DMS53 (cell line): Measurements from ENCODE around the gene MED25.

ENCODE experiments used
- DNase-seq: peaks from one replicate; lab custom pipeline; 2025; lab: John Stamatoyannopoulos, UW

MED25 gene

DNA sequence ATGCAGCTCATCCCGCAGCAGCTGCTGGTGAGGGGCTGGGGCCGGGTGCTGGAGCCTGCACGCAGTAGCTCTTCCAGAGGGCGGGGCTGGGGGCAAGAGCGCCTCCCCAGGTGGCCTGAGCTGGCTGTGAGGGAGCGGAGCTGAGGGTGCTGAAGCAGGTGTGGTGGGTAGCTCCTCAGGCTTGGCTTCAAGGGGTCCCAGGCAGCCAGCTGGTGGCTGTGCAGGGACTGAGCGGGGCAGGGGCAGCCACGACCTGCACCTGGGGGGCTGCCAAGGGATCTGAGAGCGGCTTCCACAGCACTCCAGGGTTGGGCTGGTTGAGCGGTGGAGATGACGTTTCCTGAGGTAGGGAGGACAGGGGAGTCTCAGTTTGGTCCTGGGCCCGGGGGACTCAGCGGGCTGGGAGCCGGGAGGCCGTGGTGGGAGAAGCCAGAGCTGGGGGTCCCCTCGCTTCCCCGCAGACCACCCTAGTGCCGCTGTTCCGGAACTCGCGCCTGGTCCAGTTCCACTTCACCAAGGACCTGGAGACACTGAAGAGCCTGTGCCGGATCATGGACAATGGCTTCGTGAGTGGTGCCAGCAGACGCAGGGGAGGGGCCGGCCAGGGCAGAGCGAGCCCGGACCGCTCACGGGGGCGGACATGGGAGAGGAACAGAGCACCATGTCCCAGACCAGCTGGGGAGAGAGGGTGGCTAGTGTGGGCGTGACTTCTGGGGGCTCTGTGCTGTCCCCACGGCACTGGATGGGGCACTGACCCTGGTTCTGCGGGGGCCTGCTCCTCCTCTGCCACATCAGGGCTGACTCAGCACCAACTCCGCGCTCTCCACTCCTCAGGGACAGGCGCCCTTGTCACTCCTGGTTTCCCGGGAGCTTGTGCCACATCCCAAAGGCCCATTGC is 40.2 kb downstream of the MED25 start:
- DNase-seq, result peak; percentile 35

DNA sequence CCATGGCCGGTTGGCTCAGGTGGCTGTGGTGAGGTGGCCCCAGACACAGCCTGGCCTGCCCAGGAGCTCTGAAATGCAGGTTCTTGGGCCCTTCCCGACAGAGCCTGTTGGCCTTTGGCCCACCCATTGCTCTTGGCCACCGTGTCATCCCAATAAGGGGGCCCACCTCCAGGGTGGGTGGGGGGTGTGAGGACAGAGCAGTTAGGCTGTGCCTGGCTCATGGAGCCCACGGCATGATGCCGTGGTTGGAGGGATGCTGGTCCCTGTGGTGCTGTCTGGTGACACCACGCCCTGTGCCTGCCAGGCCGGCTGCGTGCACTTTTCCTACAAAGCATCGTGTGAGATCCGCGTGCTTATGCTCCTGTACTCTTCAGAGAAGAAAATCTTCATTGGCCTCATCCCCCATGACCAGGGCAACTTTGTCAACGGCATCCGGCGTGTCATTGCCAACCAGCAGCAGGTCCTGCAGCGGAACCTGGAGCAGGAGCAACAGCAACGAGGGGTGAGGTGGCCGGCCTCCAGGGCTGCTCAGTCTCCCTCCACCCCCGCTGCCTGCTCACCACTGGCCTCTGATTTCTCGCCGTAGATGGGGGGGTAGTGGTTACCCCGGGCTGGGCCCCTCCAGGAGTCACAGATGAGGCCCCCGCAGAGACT is 41.7 kb downstream of the MED25 start:
- DNase-seq, result peak; percentile 16

DNA sequence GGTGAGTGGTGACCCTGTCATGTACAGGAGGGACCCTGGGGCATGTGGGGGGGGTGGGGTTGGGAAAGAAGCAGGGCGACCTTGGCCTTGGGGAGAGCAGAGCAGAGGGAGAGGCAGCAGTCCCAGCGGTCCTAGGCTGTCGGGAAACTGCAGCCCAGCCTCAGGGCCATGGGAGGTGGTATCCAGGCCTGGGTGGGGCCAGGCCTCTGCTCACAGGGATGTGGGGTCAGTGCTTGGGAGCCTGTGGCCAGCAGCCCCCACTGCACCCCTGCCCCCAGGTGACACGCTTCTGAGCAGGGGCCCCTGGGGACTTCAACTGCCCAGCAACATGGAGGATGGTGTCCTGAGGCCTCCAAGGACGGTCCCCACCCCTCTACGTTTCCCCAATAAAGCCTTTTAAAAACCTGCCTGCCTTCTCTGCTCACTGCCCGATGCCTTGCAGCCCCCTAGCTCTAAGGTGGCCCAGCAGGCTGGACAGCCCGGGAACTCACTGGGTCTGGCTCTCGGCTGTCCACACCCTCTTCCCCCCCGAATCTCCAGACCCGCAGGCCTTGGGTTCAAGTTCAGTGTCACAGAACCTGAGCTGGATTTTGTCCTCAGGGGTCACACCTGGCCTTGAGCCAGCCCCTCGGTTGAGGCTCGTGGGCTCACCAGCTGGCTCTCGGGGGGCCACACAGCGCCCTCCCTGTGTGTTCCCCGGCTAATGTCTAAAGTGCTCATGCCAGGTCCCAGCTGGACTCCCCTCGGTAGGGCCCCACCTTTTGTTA is 42.4 kb downstream of the MED25 start:
- no peak for DNase-seq

DNA sequence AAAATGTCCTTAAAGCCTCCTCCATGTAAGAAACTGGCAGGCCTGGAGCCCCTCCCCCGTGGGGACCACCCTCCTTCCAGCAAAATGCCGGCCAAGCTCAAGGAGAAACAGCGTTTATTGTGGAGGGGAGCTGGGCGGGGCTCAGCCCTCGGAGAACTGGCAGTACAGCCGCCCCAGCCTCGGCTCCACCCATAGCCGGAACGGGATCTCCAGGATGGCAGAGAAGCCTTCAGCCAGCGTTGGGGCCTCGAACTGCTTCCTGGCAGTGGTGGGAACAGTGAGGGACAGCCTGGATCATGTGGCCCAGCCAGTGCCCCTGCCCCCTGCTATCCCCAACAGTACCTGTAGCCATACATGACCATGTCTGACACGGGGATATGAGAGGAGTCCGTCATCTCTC is 43.0 kb downstream of the MED25 start:
- peak; percentile 22 for DNase-seq

DNA sequence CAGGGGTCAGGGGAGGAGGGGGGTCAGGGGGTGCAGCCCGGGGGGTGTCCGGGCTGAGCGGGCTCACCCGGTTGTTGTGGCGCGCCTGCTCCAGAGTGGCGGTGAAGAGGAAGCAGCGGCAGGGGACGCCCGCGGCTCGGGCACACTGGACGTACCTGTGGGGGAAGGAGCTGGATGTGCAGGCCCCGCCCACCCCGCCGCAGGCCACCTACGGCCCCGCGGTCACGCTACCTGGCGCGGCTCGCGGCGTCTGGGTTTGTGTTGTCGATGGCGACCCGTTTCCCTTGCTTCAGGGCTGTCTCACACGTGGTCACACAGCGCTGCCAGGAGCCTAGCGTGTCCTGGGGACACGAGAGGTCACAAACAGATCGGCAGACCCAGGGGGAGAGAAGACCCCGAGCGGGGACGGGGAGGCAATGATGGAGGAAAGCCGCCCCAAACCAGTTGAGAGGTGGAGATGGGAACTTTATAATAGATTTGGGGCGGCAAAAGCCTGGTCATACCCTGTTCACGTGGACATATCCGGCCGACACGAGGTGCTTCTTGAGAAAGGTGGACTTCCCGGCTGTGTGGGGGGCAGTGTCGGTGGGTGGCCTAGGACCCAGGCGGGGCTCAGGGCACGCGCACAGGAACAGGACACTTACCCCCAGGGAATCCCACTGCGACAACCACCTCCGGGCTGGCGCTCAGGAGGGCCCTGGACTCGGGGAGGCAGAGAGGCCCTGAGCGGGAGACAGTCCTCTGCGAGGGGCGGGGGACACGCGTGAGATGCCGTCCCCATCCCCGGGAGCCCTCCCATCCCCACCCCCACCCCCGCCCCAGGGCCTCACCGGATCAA is 43.7 kb downstream of the MED25 start:
- peak; percentile 43 for DNase-seq

DNA sequence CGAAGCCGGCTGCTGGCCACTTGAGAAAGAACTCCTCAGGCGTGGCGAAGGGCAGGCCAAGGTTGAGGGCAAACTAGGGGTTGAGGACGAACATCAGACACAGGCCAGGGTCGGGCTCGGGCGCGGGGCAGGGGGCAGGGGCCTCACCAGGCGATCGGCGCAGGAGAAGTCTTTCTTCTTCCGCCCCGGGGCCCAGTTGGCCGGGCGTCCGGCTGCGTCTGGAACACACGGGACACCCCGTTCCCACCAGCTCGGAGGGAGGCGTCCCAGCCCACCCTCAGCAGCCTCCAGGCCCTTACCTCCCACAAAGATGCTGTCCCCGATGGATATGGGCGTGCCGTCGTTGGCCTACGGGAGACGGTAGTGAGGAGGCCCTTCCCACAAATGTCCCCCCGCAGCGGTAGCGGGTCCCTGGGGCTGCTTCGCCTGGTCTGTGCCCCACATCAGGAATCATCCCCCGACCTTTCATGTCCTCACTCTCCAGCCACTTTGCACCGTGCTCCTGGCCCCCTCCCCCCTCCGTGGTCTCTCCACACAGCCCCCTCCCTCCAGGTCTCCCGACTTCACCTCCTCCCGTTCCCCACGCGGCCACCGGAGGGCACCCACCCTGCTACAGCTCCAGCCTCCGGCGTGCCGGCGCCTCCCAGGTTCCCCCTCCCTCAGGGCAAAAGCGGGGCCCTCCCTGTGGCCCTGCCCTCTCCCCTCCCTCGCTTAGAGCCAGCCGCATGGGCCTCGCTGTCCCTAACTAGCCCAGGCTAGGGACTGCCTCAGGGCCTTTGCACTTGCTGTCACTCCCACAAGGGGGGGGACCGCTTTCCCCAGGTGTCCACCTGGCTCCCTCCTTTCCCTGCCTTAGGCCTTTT is 44.5 kb downstream of the MED25 start:
- peak; percentile 42 for DNase-seq

DNA sequence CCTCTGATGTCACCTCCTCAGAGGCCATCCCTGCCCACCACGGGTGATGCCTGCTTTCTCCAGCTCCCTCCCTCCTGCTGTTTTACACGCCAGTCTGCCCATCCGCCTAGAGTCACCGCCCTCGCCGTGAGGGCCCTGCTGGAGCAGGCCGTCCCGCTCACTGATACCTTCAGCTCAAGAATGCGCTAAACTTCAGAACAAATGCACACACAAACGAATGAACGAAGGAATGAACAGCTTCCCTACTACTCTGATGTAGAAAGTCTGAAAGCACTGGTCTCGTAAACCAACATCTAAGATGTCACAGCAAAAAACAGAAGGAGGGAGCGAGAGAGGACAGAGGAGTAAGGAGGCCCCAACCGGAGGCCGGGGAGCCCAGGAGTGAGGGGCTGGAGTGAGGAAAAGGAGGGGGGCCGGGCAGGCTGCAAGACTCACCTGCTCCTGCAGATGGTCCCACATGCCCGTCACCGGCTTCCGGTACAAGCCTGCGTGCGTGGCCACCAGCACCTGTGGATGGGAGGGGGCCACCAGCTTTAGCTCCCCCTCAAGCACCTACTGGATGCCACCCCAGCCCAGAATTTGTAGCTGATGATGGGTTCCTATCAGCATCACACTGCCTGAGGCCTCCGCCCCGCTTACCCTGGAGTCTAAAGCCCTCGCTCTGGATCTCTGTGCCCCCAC is 45.3 kb downstream of the MED25 start:
- no peak for DNase-seq

DNA sequence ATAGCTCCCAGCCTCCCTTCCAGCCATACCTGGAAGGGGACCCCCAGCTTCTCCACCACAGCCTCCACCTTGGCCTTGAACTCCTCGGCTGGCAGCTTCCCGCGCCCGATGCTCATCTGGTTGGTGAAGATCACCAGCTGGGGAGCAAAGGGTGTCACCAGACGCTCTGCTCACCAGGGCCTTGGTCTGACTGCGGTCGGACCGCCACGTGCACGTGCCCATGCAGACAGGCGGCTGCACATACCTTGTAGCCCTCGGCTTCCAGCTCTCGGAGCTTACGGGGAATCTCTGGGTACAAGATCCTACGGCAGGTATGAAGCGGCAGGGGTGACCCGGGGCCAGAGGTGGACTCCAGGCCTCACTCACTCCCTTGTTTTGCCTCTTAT is 45.8 kb downstream of the MED25 start:
- no peak for DNase-seq

DNA sequence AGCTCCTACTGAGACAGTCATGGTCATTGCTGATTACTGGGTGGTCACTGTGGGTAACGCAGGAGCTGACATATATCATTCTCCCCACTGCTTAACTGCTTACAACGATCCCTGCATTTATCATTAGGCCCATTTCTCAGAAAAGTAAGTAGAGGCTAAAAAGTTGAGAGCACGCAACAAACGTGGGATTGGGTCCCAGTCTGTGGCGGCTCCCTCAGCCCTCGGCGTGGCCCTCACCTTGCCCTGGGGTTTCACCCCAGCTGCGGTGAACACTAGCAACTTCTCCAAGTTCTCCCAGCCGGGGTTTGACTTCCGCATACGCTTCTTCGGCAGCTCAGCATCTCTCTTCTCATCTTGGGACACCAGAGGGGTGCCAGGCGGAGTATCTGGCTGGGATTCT is 46.8 kb downstream of the MED25 start:
- DNase-seq, result no peak

DNA sequence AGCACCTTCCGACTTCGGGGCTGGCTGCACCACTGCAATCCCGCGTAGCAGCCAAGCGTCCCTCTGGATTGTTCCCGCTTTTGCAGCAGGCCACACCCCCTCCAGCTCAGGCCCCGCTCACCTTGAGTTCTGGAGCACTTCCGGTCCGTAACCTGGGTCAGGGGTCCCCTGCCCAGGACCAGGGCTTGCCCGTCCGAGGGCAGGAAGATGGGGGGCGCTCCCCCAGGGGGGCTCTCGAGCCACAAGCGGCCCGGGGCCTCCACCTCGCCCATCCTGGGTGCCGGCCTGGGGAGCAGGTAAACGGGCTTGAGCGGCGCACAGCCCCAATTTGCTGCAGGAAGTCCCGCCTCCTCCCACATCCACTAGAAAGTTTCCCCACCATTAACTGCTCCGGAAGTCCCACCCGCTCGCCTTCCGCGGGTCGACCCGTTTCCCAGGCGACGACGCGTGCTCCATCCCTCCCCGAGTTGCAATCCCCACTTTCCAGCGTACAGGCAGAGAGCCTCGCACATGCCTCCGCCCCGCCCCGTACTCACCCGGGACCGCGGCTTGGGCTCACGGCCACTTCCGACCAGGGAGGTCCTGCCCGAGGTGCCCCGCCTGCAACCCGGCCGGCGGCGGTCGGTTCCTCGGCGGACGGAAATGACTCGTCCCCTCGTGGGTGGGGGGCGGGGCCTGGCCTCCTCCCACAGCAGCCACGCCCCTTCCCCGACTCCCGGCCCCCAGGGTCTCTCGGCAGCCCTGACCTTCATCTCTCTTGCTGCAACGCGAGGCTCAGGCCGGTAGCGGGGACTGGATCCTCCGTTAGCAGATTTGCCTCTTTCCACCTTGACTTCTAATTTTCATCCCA is 49.1 kb downstream of the MED25 start, which contains the start of gene PNKP:
PNKP (minus strand) TSS at position 644 of the 850 bp plus-strand sequence; CDS start at position 272, 372 bp downstream.
- DNase-seq, result peak; percentile 94

DNA sequence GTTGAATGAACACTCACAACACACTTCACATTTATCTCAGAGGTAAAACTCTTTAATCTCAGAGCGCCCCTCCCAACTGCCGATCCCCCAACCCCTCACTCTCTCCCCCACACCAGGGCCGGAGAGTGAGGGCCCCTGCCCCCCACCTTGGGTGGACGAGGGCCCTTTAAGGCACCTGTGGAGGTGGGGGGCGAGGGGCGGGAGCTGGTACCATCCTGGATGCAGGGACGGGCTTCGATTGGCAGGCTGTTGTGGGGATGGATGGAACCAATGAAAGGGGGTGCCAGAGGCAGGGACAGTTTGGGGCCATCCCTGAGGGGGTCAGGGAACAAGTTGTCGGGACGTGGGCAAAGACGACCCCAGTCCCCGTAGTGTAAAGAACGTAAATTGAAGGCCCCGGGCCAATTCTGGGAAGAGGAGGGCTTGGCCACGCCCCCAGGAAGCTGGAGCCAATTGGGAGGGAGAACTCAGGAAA is 51.0 kb downstream of the MED25 start:
- no peak for DNase-seq

DNA sequence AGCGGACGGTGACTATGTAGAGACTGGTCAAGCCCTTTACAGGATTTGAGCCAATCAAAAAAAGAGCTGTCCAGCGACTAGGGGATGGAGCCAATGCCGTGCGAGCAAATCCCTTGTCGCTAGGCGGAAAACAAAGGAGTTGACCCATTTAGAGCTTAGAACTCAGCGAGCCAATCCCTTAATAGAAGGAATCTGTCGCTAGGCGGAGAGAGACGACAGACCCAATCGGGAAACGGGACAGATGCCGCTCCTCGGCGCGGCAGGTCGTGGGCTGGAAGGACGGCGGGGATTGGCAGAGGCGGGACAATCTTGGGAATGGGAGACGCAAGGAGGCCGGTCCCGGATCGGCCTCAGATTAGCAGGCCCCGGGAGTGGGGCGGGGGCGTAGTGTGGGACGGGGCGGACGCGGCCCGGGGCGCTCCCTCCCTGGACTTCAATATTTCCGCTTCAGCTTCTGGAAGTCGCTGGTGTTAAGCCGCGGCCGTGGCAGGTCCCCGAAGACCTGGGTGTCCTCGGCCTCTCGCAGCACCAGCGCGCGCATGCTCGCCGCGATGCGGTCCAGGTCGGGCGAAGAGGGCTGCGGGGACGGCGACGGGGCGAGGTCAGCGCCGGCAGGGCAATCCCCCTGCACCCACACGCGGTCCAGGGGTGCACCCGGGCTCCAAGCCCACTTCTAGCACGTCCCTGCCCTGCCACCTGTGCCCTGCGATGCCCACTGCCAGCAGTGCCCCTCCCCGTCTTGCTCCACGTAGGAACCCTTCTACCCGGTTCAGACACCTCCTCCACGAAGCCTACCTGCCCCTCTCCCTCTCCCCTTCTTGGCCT is 51.6 kb downstream of the MED25 start:
- peak; percentile 99 for DNase-seq

DNA sequence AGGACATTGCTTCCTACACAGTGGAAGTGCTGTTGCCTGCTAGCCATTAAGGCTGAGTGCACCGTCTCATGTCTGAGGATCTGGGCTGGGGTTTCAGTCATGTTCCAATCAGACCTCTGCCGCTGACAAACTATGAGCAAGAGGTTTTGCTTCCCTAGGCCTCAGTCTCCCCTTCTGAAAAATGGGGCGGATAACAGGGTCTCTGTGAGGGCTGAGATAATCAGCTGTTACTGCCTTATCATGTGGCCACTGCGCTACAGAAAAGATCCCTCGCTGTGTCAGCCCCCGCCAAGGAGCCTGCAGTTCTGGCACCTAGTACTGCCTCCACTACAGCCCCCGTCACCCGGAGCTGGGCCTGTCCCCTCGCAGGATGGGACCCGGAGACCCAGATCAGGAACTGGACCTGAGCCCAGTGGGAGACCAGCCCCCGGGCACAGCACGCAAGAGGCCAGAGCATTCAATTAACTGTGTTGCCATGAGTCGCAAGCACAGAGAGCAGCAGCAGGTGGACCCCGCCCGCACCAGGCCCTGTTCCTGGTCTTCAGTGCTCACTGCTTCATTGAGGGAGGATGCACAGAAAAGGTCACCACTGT is 52.3 kb downstream of the MED25 start:
- peak; percentile 40 for DNase-seq

DNA sequence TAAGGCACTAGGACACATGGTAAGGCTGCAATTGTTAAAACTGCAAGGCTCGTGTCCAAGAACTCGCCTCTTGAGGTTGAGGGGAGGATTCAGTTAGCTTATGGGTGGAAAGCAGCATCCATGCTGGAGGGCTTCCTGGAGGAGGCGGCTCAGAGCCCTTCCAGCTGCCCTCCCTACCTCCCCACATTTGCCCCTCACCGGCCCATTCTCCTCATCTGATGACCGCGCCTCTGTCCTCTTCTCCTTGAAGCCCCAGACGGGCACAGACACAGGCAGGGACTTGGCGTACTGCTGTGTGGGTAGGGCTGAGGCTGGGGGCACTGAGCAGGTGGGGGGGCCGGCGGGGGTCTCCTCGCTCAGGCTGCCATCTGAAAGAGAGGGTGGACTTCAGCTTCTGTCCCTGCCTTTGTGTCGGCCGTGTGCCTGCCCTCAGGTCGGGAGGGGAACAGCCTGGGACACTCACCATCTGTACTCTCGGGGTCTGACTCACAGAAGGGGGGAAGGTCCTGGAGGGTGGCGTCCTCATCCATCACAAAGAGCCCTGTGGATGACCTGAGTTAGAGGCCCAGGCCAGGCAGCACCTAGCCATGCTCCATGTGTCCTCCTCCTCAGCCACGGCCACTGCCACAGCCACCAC is 53.4 kb downstream of the MED25 start:
- no peak for DNase-seq

DNA sequence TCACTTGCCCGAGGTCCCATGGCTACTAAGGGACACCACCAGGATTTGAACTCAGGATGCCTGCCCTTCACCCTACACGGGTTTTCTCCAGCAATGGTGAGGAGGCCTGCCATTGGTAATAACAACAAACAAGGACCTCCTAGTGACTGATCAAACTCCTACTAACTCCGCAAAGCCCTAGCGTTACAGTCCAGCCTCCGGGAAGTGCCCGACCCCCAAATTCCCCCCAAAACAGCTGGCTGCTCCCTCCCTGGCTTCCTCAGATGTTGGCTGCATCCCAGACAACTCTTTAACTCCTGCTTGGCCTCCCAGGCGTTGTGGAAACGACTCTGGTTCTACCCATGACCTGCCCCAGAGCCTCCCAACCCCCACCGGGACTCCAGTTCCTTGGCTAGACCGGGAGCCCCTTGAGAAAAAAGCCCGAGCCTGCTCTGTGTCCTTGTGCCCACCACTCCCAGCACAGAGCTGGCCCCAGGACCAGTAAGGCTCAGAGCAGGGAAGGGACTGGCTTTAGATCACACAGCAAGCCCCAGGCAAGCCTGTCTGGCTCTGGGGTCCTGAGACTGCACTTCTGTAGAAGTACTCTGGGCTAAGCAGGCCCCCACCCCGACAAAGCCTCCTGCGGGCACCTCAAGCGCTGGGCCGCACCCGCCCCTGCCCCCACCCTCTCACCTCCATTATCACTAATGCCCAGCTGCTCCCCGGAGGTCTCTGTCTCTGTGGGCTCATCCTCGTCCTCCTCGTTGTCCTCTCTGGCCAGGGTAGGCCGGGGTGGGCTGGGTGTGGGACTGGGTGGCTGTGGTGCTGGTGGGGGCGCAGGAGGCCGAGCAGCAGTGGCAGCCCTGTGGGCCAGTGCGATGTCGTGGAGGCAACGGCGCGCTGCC is 54.4 kb downstream of the MED25 start:
- no peak for DNase-seq

DNA sequence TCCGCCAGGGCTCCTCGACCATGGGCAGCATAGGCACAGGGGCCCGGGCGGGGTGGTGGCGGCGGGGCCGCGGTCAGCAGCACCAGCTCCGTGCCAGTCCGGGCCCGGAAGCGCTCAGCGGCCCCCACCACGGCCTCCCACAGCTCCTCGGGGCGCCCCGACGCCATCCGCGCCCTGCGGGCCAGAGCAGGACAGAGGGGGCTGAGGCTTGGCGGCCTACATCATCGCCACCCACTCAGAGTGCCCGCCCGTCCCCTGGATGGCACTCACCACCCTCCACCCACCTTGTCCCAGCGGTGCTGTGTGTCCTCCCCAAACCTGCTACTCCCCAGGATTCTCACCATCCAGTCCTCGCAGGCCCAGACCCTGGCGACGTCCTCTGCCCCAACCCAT is 55.0 kb downstream of the MED25 start:
- no peak for DNase-seq
